ENCODE data around the gene DUSP2. TPM values are rescaled to one million over a fixed set of nuclear protein-coding genes. Genes with fewer than 3 reads are reported as not detected.

Gene DUSP2
- total and polyA plus RNA-seq, 2 donors (not counting 1 experiment from before 2014, with no cell fraction given), result 69.8 to 433 TPM

DNA sequence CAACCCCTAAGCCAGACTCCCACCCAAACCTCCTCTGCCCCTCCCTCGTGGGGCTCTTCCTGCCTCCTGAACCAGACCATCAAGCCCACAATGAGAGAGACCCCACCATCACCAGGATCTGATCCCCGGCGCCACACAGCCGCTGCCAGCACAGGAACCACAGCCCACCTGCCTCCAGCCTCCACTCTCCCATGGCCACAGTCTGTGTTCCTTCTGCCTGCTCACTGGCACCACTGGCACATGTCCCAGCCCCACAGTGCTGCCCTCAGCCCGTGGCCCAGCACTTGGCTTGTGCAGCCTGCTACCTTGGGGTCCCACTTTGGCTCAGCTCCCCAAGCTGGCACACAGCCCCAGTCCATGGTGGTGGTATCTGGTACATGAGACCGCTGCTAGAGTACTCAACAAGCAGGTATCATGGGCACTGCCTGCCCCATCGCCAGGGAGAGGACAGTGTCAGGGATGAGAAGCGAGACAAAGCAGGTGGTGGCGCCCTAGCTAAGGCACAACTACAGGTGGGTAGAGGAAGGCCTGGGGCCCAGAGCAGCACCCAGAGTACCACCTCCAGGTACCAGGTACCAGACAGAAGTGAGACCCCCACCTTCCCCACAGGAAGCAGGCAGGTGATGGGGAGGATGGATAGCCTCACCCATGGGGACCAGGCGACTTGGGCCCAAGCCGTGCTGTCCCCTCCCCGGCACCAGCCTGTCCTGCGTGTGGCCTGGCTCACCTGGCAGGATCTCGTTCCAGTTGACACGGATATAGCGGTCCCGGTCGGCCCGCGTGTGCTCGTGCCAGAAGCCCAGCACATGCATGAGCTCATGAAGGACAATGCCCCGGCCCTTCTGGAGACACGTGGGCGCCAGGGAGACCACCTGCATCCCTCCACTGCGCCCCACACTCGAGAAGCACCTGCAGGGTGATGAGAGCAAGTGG, 13.2 kb downstream of the DUSP2 start:
- no peak overlapping the region for H3K9ac ChIP-seq (ENCODE audit: low read length)
- intact Hi-C loops (cut with micrococcal nuclease), result no loop called here
- TF ChIP-seq EZH2 (IDR thresholded peaks at IDR 0.05; ENCODE audit: borderline replicate concordance, insufficient read depth, low read depth, low read length, poor library complexity, severe bottlenecking), result no peak
- TF ChIP-seq, protein P1, sequence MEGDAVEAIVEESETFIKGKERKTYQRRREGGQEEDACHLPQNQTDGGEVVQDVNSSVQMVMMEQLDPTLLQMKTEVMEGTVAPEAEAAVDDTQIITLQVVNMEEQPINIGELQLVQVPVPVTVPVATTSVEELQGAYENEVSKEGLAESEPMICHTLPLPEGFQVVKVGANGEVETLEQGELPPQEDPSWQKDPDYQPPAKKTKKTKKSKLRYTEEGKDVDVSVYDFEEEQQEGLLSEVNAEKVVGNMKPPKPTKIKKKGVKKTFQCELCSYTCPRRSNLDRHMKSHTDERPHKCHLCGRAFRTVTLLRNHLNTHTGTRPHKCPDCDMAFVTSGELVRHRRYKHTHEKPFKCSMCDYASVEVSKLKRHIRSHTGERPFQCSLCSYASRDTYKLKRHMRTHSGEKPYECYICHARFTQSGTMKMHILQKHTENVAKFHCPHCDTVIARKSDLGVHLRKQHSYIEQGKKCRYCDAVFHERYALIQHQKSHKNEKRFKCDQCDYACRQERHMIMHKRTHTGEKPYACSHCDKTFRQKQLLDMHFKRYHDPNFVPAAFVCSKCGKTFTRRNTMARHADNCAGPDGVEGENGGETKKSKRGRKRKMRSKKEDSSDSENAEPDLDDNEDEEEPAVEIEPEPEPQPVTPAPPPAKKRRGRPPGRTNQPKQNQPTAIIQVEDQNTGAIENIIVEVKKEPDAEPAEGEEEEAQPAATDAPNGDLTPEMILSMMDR (IDR thresholded peaks at IDR 0.05), result no peak
- ChIA-PET POLR2A (no interaction called here), CTCF (interaction anchor here (1.6 kb wide), 1 partner anchor 139 kb away, joined by 4 read pairs; no protein-coding TSS in a partner anchor)
- Mint-ChIP-seq H3K4me3 (no peak overlapping the region), H3K27ac (no peak overlapping the region), H3K9me3 (ENCODE audit: insufficient read depth) (no peaks in the 10 kb centered on the region), H3K27me3 (no peaks in the 10 kb centered on the region), H3K4me1 (no peaks in the 10 kb centered on the region)
- DNase-seq, result no peak
- no peak overlapping the region for H3K27ac ChIP-seq (ENCODE audit: low read length in 2 of 2)
- H3K4me3 ChIP-seq (ENCODE audit: control extremely low read depth in 1 of 5, extremely low read depth in 1 of 5, insufficient read depth in 1 of 5, low read depth in 2 of 5, low read length in 4 of 5), result no peak overlapping the region
- H3K9me3 ChIP-seq (ENCODE audit: control extremely low read depth in 1 of 3, control insufficient read depth in 2 of 3, insufficient read depth in 1 of 3, low read length in 2 of 3), result no peaks in the 10 kb centered on the region
- H2AFZ ChIP-seq (ENCODE audit: insufficient read depth, low read depth, low read length, poor library complexity, severe bottlenecking), result no peak overlapping the region
- no peaks in the 10 kb centered on the region for H3K79me2 ChIP-seq (ENCODE audit: control insufficient read depth, insufficient read depth, low read length)
- no peaks in the 10 kb centered on the region for H3K36me3 ChIP-seq (replicated peaks in 1 of 2; ENCODE audit: control extremely low read depth in 1 of 2, control insufficient read depth in 1 of 2, extremely low read depth in 1 of 2, insufficient read depth in 2 of 2, low read length in 1 of 2)
- H3K4me1 ChIP-seq (ENCODE audit: control insufficient read depth in 2 of 2, insufficient read depth in 2 of 2, low read length in 2 of 2), result no peaks in the 10 kb centered on the region
- no peak overlapping the region for H3K4me2 ChIP-seq (replicated peaks; ENCODE audit: low read depth, low read length, poor library complexity, severe bottlenecking)
- no peaks in the 10 kb centered on the region for H4K20me1 ChIP-seq (ENCODE audit: control insufficient read depth, insufficient read depth, low read length, poor library complexity, severe bottlenecking)
- no peak for ATAC-seq (ENCODE audit: low read depth)
- 92% methylated on average over 26 of the region's 26 CpGs for WGBS (ENCODE audit: insufficient coverage)
- H3K27me3 ChIP-seq (replicated peaks in 1 of 4; ENCODE audit: control extremely low read depth in 1 of 4, control insufficient read depth in 3 of 4, insufficient read depth in 4 of 4, low read length in 3 of 4), result no peaks in the 10 kb centered on the region

Measured in B cell (primary cell).